ENCODE measurements around the gene CRTC1.

The CRTC1 gene

DNA sequence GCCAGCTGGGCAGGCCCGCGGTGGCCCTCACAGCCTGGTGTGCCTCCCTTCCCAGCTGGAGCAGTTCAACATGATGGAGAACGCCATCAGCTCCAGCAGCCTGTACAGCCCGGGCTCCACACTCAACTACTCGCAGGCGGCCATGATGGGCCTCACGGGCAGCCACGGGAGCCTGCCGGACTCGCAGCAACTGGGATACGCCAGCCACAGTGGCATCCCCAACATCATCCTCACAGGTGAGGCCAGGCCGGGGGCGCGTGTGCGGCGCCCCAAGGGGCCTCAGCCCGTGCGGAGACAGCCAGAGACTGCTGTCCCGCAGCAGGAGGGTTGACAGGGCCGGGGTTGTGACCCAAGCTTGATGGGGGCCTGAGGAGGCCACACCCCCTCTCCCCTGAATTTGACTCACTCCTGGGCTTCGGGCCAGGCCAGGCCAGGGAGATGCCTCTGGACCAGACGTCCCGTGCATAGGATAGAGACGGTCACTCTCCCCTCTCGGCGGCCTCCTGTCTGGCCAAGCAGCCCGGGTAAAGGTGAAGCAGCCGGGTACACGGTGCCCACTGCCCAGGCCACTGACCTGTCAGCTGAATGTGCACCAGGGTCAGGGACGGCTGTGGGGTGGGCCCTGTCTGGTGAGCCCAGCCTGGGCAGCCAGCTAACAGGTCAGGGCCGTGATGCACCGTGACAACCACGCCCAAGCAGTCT, 92.3 kb downstream of the CRTC1 start:
- peak; percentile 74 for ATAC-seq
- TF ChIP-seq ZFP3 (CRISPR knock-in tag; IDR thresholded peaks at IDR 0.05), result no peak
- TF ChIP-seq ARNTL (CRISPR knock-in tag; IDR thresholded peaks at IDR 0.05; ENCODE audit: borderline replicate concordance, low read depth), result no peak
- TF ChIP-seq, protein P1, sequence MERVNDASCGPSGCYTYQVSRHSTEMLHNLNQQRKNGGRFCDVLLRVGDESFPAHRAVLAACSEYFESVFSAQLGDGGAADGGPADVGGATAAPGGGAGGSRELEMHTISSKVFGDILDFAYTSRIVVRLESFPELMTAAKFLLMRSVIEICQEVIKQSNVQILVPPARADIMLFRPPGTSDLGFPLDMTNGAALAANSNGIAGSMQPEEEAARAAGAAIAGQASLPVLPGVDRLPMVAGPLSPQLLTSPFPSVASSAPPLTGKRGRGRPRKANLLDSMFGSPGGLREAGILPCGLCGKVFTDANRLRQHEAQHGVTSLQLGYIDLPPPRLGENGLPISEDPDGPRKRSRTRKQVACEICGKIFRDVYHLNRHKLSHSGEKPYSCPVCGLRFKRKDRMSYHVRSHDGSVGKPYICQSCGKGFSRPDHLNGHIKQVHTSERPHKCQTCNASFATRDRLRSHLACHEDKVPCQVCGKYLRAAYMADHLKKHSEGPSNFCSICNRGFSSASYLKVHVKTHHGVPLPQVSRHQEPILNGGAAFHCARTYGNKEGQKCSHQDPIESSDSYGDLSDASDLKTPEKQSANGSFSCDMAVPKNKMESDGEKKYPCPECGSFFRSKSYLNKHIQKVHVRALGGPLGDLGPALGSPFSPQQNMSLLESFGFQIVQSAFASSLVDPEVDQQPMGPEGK (CRISPR knock-in tag; IDR thresholded peaks at IDR 0.05; ENCODE audit: borderline replicate concordance), result no peak
- TF ChIP-seq ZNF70 (CRISPR knock-in tag; IDR thresholded peaks at IDR 0.05), result no peak
- no peak for TF ChIP-seq GLIS3 (CRISPR knock-in tag; IDR thresholded peaks at IDR 0.05)
- no peak for TF ChIP-seq ESRRG (CRISPR knock-in tag; IDR thresholded peaks at IDR 0.05)

DNA sequence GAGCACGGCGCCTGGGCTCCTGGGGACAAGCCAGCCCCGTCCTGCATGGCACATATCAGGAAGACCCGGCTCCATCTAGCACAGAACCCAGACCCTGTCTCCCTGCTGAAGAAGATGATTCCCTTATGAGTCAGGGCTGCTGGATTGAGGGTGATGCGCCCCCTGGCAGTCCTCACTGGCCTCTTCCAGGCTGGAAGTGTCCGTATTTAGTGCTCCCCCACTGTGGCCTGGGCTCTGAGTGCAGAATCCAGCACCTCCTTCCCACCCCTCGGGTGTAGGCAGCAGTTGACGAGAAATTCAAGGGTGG, 92.8 kb downstream of the CRTC1 start:
- TF ChIP-seq SNAI2 (CRISPR knock-in tag; IDR thresholded peaks at IDR 0.05), result no peak
- peak; percentile 78 for ATAC-seq

DNA sequence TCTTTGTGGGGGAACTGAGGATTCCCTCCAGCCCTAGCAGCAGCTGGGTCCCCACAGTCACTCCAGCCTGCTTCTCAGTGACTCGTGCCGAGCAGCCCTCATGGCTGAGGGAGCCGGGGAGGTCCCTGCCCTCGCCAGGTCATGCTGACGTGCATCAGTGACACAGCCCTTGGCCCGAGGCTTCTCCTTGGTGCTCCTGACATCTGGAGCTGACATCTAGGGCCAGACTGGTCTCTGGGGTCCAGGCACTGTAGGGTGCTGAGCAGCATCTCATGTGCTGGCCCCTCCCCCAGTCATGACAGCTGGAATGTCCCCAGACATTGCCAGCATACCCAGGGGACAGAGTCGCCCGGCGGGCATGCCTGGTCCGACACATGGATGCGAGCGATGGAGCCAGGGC, 93.3 kb downstream of the CRTC1 start:
- peak; percentile 8; the same call in 2 of the 3 replicates for ATAC-seq
- TF ChIP-seq, protein P2, sequence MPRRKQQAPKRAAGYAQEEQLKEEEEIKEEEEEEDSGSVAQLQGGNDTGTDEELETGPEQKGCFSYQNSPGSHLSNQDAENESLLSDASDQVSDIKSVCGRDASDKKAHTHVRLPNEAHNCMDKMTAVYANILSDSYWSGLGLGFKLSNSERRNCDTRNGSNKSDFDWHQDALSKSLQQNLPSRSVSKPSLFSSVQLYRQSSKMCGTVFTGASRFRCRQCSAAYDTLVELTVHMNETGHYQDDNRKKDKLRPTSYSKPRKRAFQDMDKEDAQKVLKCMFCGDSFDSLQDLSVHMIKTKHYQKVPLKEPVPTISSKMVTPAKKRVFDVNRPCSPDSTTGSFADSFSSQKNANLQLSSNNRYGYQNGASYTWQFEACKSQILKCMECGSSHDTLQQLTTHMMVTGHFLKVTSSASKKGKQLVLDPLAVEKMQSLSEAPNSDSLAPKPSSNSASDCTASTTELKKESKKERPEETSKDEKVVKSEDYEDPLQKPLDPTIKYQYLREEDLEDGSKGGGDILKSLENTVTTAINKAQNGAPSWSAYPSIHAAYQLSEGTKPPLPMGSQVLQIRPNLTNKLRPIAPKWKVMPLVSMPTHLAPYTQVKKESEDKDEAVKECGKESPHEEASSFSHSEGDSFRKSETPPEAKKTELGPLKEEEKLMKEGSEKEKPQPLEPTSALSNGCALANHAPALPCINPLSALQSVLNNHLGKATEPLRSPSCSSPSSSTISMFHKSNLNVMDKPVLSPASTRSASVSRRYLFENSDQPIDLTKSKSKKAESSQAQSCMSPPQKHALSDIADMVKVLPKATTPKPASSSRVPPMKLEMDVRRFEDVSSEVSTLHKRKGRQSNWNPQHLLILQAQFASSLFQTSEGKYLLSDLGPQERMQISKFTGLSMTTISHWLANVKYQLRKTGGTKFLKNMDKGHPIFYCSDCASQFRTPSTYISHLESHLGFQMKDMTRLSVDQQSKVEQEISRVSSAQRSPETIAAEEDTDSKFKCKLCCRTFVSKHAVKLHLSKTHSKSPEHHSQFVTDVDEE (CRISPR knock-in tag; IDR thresholded peaks at IDR 0.05), result no peak

DNA sequence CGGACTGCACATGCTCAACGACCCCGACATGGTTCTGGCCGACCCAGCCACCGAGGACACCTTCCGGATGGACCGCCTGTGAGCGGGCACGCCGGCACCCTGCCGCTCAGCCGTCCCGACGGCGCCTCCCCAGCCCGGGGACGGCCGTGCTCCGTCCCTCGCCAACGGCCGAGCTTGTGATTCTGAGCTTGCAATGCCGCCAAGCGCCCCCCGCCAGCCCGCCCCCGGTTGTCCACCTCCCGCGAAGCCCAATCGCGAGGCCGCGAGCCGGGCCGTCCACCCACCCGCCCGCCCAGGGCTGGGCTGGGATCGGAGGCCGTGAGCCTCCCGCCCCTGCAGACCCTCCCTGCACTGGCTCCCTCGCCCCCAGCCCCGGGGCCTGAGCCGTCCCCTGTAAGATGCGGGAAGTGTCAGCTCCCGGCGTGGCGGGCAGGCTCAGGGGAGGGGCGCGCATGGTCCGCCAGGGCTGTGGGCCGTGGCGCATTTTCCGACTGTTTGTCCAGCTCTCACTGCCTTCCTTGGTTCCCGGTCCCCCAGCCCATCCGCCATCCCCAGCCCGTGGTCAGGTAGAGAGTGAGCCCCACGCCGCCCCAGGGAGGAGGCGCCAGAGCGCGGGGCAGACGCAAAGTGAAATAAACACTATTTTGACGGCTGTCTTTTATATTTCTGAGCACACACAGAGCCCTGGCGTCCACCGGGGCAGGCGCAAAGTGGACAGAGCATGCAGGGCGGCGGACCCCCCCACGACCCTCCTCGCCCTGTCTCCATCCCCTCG, 94.0 kb downstream of the CRTC1 start:
- ATAC-seq, result no peak
- TF ChIP-seq CSDC2 (CRISPR knock-in tag; IDR thresholded peaks at IDR 0.05), result no peak
- TF ChIP-seq ZFP3 (CRISPR knock-in tag; IDR thresholded peaks at IDR 0.05), result no peak
- TF ChIP-seq, protein P3, sequence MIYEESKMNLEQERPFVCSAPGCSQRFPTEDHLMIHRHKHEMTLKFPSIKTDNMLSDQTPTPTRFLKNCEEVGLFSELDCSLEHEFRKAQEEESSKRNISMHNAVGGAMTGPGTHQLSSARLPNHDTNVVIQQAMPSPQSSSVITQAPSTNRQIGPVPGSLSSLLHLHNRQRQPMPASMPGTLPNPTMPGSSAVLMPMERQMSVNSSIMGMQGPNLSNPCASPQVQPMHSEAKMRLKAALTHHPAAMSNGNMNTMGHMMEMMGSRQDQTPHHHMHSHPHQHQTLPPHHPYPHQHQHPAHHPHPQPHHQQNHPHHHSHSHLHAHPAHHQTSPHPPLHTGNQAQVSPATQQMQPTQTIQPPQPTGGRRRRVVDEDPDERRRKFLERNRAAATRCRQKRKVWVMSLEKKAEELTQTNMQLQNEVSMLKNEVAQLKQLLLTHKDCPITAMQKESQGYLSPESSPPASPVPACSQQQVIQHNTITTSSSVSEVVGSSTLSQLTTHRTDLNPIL (CRISPR knock-in tag; IDR thresholded peaks at IDR 0.05; ENCODE audit: low read depth), result no peak
- no peak for TF ChIP-seq TOX (CRISPR knock-in tag; IDR thresholded peaks at IDR 0.05; ENCODE audit: borderline replicate concordance)
- no peak for TF ChIP-seq SNAI2 (CRISPR knock-in tag; IDR thresholded peaks at IDR 0.05)
- TF ChIP-seq ZNF565 (CRISPR knock-in tag; conservative IDR thresholded peaks at IDR 0.05; ENCODE audit: low read depth), result no peak
- no peak for TF ChIP-seq ZFP30 (CRISPR knock-in tag; IDR thresholded peaks at IDR 0.05)
- TF ChIP-seq GLIS3 (CRISPR knock-in tag; IDR thresholded peaks at IDR 0.05), result no peak
- no peak for TF ChIP-seq BACH2 (CRISPR knock-in tag; IDR thresholded peaks at IDR 0.05; ENCODE audit: borderline replicate concordance)
- no peak for TF ChIP-seq OSR1 (CRISPR knock-in tag; IDR thresholded peaks at IDR 0.05)
- no peak for TF ChIP-seq PPARA (CRISPR knock-in tag; IDR thresholded peaks at IDR 0.05; ENCODE audit: borderline replicate concordance)
- no peak for TF ChIP-seq ARNTL (CRISPR knock-in tag; IDR thresholded peaks at IDR 0.05; ENCODE audit: borderline replicate concordance, low read depth)
- TF ChIP-seq ESRRG (CRISPR knock-in tag; IDR thresholded peaks at IDR 0.05), result no peak
- no peak for TF ChIP-seq TCF4 (CRISPR knock-in tag; IDR thresholded peaks at IDR 0.05; ENCODE audit: borderline replicate concordance)
- TF ChIP-seq ZC3H10 (CRISPR knock-in tag; IDR thresholded peaks at IDR 0.05), result no peak
- no peak for TF ChIP-seq ISL1 (CRISPR knock-in tag; IDR thresholded peaks at IDR 0.05)

DNA sequence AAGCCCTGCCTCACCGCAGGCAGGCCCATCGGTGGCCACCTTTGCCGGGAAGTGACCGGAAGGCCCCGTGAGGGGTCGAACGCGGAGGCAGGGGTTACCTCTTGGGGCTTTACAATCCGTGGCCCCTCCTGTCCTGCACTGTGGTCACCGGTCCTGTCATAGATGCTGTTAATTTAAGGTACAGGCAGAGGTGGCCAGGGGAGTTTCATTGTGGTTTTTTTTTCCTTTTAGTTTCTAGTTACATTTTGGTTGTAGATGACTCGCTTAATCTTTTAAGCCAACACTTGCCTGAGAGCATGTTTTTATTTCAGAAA, 94.6 kb downstream of the CRTC1 start:
- TF ChIP-seq TCF4 (CRISPR knock-in tag; IDR thresholded peaks at IDR 0.05; ENCODE audit: borderline replicate concordance) (no peak), ZNF8 (CRISPR knock-in tag; IDR thresholded peaks at IDR 0.05) (no peak)
- ATAC-seq, result no peak

Data from SK-N-SH treated with all-trans-retinoic acid at 6 μM for 48 hours (cell line).